ENCODE data around the gene KCNE1. TPM values are rescaled to one million over a fixed set of nuclear protein-coding genes. Genes with fewer than 3 reads are reported as not detected.

KCNE1 gene
- total RNA-seq, 1 donor from 2014 or later = 3.5 TPM

- DNase-seq (ENCODE audit: low read depth) = peak; percentile 36
These were observed 23.9 kb upstream of the KCNE1 start for GRCh38 chr21:34535886-34536285.

- peak; percentile 64 for DNase-seq (ENCODE audit: low read depth)
These were observed 22.5 kb upstream of the KCNE1 start for GRCh38 chr21:34534522-34534921.

GRCh38 chr21:34533938-34534337 is 21.9 kb upstream of the KCNE1 start:
- no peak for DNase-seq (ENCODE audit: low read depth)

GRCh38 chr21:34531399-34531798 is 19.4 kb upstream of the KCNE1 start:
- DNase-seq (ENCODE audit: low read depth) = no peak

- peak; percentile 51 for DNase-seq (ENCODE audit: low read depth)
These were observed 18.3 kb upstream of the KCNE1 start for GRCh38 chr21:34530261-34530660.

GRCh38 chr21:34528131-34528561 is 16.1 kb upstream of the KCNE1 start:
- DNase-seq (ENCODE audit: low read depth) = peak; percentile 78

- peak; percentile 100 for DNase-seq (ENCODE audit: low read depth)
These were observed 14.7 kb upstream of the KCNE1 start for GRCh38 chr21:34526618-34527290.

GRCh38 chr21:34526241-34526617 is 14.2 kb upstream of the KCNE1 start:
- DNase-seq (ENCODE audit: low read depth) = no peak

GRCh38 chr21:34524646-34525601 is 12.9 kb upstream of the KCNE1 start:
- no peak for DNase-seq (ENCODE audit: low read depth)

- no peak for DNase-seq (ENCODE audit: low read depth)
These were observed 11.1 kb upstream of the KCNE1 start for GRCh38 chr21:34523019-34523555.

GRCh38 chr21:34522284-34522683 is 10.3 kb upstream of the KCNE1 start:
- no peak for DNase-seq (ENCODE audit: low read depth)

GRCh38 chr21:34521561-34521960 is 9.6 kb upstream of the KCNE1 start:
- no peak for DNase-seq (ENCODE audit: low read depth)

GRCh38 chr21:34520764-34521508 is 8.9 kb upstream of the KCNE1 start:
- DNase-seq (ENCODE audit: low read depth) = no peak

GRCh38 chr21:34520281-34520680 is 8.3 kb upstream of the KCNE1 start:
- DNase-seq (ENCODE audit: low read depth) = no peak

- DNase-seq (ENCODE audit: low read depth) = no peak
These were observed 7.7 kb upstream of the KCNE1 start for GRCh38 chr21:34519694-34520093.

GRCh38 chr21:34519016-34519415 is 7.0 kb upstream of the KCNE1 start:
- DNase-seq (ENCODE audit: low read depth) = no peak

- no peak for DNase-seq (ENCODE audit: low read depth)
These were observed 6.3 kb upstream of the KCNE1 start for GRCh38 chr21:34518301-34518700.

GRCh38 chr21:34517491-34518245 is 5.7 kb upstream of the KCNE1 start:
- no peak for DNase-seq (ENCODE audit: low read depth)

- no peak for DNase-seq (ENCODE audit: low read depth)
These were observed 5.0 kb upstream of the KCNE1 start for GRCh38 chr21:34517039-34517438.

- DNase-seq (ENCODE audit: low read depth) = peak; percentile 72
These were observed 2.6 kb upstream of the KCNE1 start for GRCh38 chr21:34514576-34515115.

- no peak for DNase-seq (ENCODE audit: low read depth)
These were observed 1.2 kb upstream of the KCNE1 start for GRCh38 chr21:34513129-34513675.
